SK-N-SH (cell line): ENCODE data around the gene CALCR. TPM values are rescaled to one million over a fixed set of nuclear protein-coding genes. Genes with fewer than 3 reads are reported as not detected.

ENCODE experiments used
- CTCF ChIA-PET: fragments of 300-600, 350-600 bp; formaldehyde crosslinking; extraction: SDS; loops from one replicate; lab custom pipeline; 2021; lab: Yijun Ruan, JAX
- POLR2A ChIA-PET: fragments of 350-600 bp; sonication (Branson Sonifier 250); formaldehyde crosslinking; extraction: SDS; loops from one replicate; lab custom pipeline; 2020; ENCODE audit warnings: antibody characterized with exemption, inconsistent platforms; lab: Yijun Ruan, JAX
- DNase-seq: peaks from one replicate; pipeline ENCODE4 v3.0.0; 2012
- H2AFZ ChIP-seq: fragments of 200-600 bp; sonication (generic); 2 replicates; pipeline ENCODE4 v1.8.1; 2016; ENCODE audit warnings: antibody characterized with exemption, mild to moderate bottlenecking, low read depth
- H3F3A ChIP-seq: fragments of 200-600 bp; sonication (generic); replicated peaks from 2 replicates; pipeline ENCODE3; 2016; ENCODE audit warnings: antibody characterized with exemption, mild to moderate bottlenecking; ENCODE audit not compliant: insufficient read depth
- H3K27ac ChIP-seq, 2 experiments: fragments of 200-500 bp in 1 of 2; fragments of 200-600 bp in 1 of 2; sonication (Bioruptor generic) in 1 of 2; sonication (generic), shearing (Covaris generic) in 1 of 2; 2 replicates each; pipeline versions ENCODE4 v1.5.1 to v1.6.1; 2014 to 2016; ENCODE audit warnings: low read depth in 2 of 2, inconsistent platforms in 1 of 2, low read length in 1 of 2, mild to moderate bottlenecking in 1 of 2, mixed read lengths in 1 of 2
- H3K27me3 ChIP-seq: fragments of 200-600 bp; sonication (generic), shearing (Covaris generic); 2 replicates; pipeline ENCODE4 v1.6.1; 2016; ENCODE audit warnings: mixed run types; ENCODE audit not compliant: insufficient read depth
- H3K36me3 ChIP-seq, 2 experiments: fragments of 200-500 bp in 1 of 2; fragments of 200-600 bp in 1 of 2; sonication (Bioruptor generic) in 1 of 2; sonication (generic) in 1 of 2; replicated peaks in 1 of 2; 2 replicates each; pipeline versions ENCODE3 to v1.5.1; 2014 to 2016; ENCODE audit warnings: low read length in 1 of 2, mild to moderate bottlenecking in 1 of 2; ENCODE audit not compliant: insufficient read depth in 2 of 2, control insufficient read depth in 1 of 2
- H3K4me1 ChIP-seq, 2 experiments: fragments of 200-500 bp in 1 of 2; fragments of 200-600 bp in 1 of 2; sonication (Bioruptor generic) in 1 of 2; sonication (generic), shearing (Covaris generic) in 1 of 2; 2 replicates each; pipeline versions ENCODE4 v1.5.1 to v1.6.1; 2014 to 2016; ENCODE audit warnings: low read depth in 1 of 2, low read length in 1 of 2, mixed run types in 1 of 2; ENCODE audit not compliant: insufficient read depth in 2 of 2, control insufficient read depth in 1 of 2
- H3K4me2 ChIP-seq: fragments of 200-600 bp; sonication (generic), shearing (Covaris generic); 2 replicates; pipeline ENCODE4 v1.6.1; 2017; ENCODE audit warnings: mixed run types
- H3K4me3 ChIP-seq, 2 experiments: fragments of 200-500 bp in 1 of 2; fragments of 200-600 bp in 1 of 2; sonication (Bioruptor generic) in 1 of 2; sonication (generic), shearing (Covaris generic) in 1 of 2; 2 replicates each; pipeline versions ENCODE4 v1.5.1 to v1.8.1; 2014 to 2016; ENCODE audit warnings: low read depth in 2 of 2, inconsistent platforms in 1 of 2, low read length in 1 of 2, mild to moderate bottlenecking in 1 of 2, mixed read lengths in 1 of 2, moderate library complexity in 1 of 2
- H3K79me2 ChIP-seq: fragments of 200-600 bp; sonication (generic); 2 replicates; pipeline ENCODE4 v1.8.1; 2017; ENCODE audit warnings: mild to moderate bottlenecking; ENCODE audit not compliant: insufficient read depth
- H3K9ac ChIP-seq: fragments of 200-600 bp; sonication (generic); 2 replicates; pipeline ENCODE4 v1.6.1; 2017; ENCODE audit warnings: mixed run types
- H3K9me2 ChIP-seq: fragments of 200-600 bp; sonication (generic); 2 replicates; pipeline ENCODE4 v1.6.1; 2017; ENCODE audit warnings: mixed run types
- H3K9me3 ChIP-seq: fragments of 200-600 bp; sonication (generic); 2 replicates; pipeline ENCODE4 v1.6.1; 2017; ENCODE audit warnings: mixed run types, mild to moderate bottlenecking, moderate library complexity
- H4K20me1 ChIP-seq: fragments of 200-600 bp; sonication (generic); 2 replicates; pipeline ENCODE4 v1.6.1; 2017; ENCODE audit warnings: mild to moderate bottlenecking, mixed run types; ENCODE audit not compliant: insufficient read depth
- ELF1 ChIP-seq: IDR thresholded peaks from 2 replicates; pipeline ENCODE4 v1.4.0; 2012
- EP300 ChIP-seq, 2 experiments: IDR thresholded peaks; 2 replicates each; pipeline versions ENCODE4 v1.4.0 to v1.6.1; 2012; ENCODE audit warnings: borderline replicate concordance in 1 of 2, low read depth in 1 of 2, low read length in 1 of 2
- FOSL2 ChIP-seq: IDR thresholded peaks from 2 replicates; pipeline ENCODE4 v1.4.0; 2012; ENCODE audit warnings: low read depth, mild to moderate bottlenecking, moderate library complexity, borderline replicate concordance
- FOXJ3 ChIP-seq: sonication (generic); formaldehyde crosslinking; IDR thresholded peaks from 2 replicates; pipeline ENCODE4 v1.5.1; 2020; ENCODE audit warnings: mild to moderate bottlenecking, missing genetic modification reagents
- GABPA ChIP-seq: IDR thresholded peaks from 2 replicates; pipeline ENCODE4 v1.4.0; 2012; ENCODE audit warnings: low read depth, mild to moderate bottlenecking
- MXI1 ChIP-seq: IDR thresholded peaks from 2 replicates; pipeline ENCODE4 v1.6.1; 2012; ENCODE audit warnings: mild to moderate bottlenecking, low read depth, low read length, improper control_type of control experiment
- NRF1 ChIP-seq: IDR thresholded peaks from 2 replicates; pipeline ENCODE4 v1.6.1; 2012; ENCODE audit warnings: low read depth, mild to moderate bottlenecking, low read length
- POLR2AphosphoS5 ChIP-seq: IDR thresholded peaks from 2 replicates; pipeline ENCODE4 v1.6.1; 2012; ENCODE audit warnings: low read depth, low read length
- REST ChIP-seq: IDR thresholded peaks from 2 replicates; pipeline ENCODE4 v1.6.1; 2012; ENCODE audit warnings: mild to moderate bottlenecking, low read depth, low read length, moderate library complexity
- RXRA ChIP-seq: IDR thresholded peaks from 2 replicates; pipeline ENCODE4 v1.4.0; 2012; ENCODE audit warnings: low read depth, mild to moderate bottlenecking, borderline replicate concordance
- SIN3A ChIP-seq: IDR thresholded peaks from 2 replicates; pipeline ENCODE4 v1.6.1; 2012; ENCODE audit warnings: low read depth, mild to moderate bottlenecking, low read length, moderate library complexity, borderline replicate concordance
- WGBS: methylation state at CpG from one replicate; pipeline ENCODE4 v1.1.6; 2017; ENCODE audit warnings: low lambda C conversion rate; 5-methylcytosine and 5-hydroxymethylcytosine counted together
- polyA plus RNA-seq, 3 experiments: library from polyadenylated mRNA; depleted of rRNA; stranded (reverse); fragments of >200 nt; gene quantifications; 2 replicates each; pipeline ENCODE4 v1.2.3, GENCODE V29; 2012
- TF ChIP-seq, protein P1 (sequence below): fragments of 150-350 bp; IDR thresholded peaks from 2 replicates; pipeline ENCODE4 v1.6.1; 2016; ENCODE audit warnings: mild to moderate bottlenecking, low read depth, low read length
- TF ChIP-seq, protein P2 (sequence below): IDR thresholded peaks from 2 replicates; pipeline ENCODE4; 2012

CALCR gene
- polyA plus RNA-seq, 1 of the 3 experiments (the other 2 are of a cell fraction) = 0.12 TPM

DNA sequence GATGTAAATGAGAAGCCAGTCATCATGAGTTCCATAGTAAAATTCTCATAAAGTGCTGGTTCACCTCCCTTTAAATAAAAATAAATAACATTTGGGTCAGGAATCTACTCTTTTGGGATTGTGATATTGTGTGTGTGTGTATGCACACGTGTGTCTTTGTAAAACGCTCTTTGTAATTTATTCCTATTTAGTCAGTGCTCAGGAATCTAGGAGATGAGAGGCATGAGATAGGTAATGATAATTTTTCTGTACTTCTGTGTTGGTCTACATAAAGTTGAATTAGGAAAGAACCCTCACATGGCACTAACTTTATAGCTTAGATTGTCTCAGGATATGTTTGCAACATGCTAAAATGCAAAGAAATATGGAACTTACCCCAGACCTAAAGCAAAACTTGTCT lies 4.9 kb upstream of the CALCR start:
- H2AFZ ChIP-seq = no peak overlapping the region
- H3K4me3 ChIP-seq = no peak overlapping the region
- H3K9me3 ChIP-seq = no peaks in the 10 kb centered on the region
- DNase-seq = no peak
- whole genome bisulfite sequencing = 52% methylated on average over 2 of the region's 2 CpGs
- no peak overlapping the region for H3K9ac ChIP-seq
- H3K36me3 ChIP-seq = no peaks in the 10 kb centered on the region
- H3K9me2 ChIP-seq = no peaks in the 10 kb centered on the region
- H3K4me1 ChIP-seq = peaks cover 0 to 8% of the 10 kb centered on the region in 2 experiments; a peak in 1 of 4 replicates
- no peaks in the 10 kb centered on the region for H3F3A ChIP-seq
- peaks cover 15% of the 10 kb centered on the region for H3K27me3 ChIP-seq
- no peak overlapping the region for H3K4me2 ChIP-seq
- TF ChIP-seq REST = no peak
- TF ChIP-seq RXRA = no peak
- TF ChIP-seq NRF1 = no peak
- TF ChIP-seq FOSL2 = no peak
- no peak for TF ChIP-seq EP300 (IDR thresholded peaks at IDR 0.05; ENCODE audit: borderline replicate concordance in 1 of 2, low read depth in 1 of 2, low read length in 1 of 2)
- TF ChIP-seq SIN3A = no peak
- TF ChIP-seq POLR2AphosphoS5 = no peak
- TF ChIP-seq, protein P1, sequence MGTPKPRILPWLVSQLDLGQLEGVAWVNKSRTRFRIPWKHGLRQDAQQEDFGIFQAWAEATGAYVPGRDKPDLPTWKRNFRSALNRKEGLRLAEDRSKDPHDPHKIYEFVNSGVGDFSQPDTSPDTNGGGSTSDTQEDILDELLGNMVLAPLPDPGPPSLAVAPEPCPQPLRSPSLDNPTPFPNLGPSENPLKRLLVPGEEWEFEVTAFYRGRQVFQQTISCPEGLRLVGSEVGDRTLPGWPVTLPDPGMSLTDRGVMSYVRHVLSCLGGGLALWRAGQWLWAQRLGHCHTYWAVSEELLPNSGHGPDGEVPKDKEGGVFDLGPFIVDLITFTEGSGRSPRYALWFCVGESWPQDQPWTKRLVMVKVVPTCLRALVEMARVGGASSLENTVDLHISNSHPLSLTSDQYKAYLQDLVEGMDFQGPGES = no peak
- TF ChIP-seq FOXJ3 (CRISPR knock-in tag) = no peak
- TF ChIP-seq, protein P2, sequence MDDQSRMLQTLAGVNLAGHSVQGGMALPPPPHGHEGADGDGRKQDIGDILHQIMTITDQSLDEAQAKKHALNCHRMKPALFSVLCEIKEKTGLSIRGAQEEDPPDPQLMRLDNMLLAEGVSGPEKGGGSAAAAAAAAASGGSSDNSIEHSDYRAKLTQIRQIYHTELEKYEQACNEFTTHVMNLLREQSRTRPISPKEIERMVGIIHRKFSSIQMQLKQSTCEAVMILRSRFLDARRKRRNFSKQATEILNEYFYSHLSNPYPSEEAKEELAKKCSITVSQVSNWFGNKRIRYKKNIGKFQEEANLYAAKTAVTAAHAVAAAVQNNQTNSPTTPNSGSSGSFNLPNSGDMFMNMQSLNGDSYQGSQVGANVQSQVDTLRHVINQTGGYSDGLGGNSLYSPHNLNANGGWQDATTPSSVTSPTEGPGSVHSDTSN = no peak
- CTCF ChIA-PET = interaction anchor here (1.4 to 1.9 kb wide), 3 partner anchors 8 to 333 kb away, joined by 3 to 10 read pairs (median 5); no protein-coding TSS in a partner anchor
- H3K79me2 ChIP-seq = no peaks in the 10 kb centered on the region
- no peak overlapping the region for H3K27ac ChIP-seq
- H4K20me1 ChIP-seq = no peaks in the 10 kb centered on the region
- POLR2A ChIA-PET = no interaction called here

- no peak for TF ChIP-seq ELF1
- TF ChIP-seq GABPA = no peak
- no peak for TF ChIP-seq MXI1
- WGBS = 19% methylated on average over 4 of the region's 4 CpGs
- ChIA-PET POLR2A (no interaction called here), CTCF (interaction anchor here (0.6 to 3.1 kb wide), 5 partner anchors 27 to 334 kb away, joined by 3 to 11 read pairs (median 3); no protein-coding TSS in a partner anchor)
- H3K27ac ChIP-seq = no peak overlapping the region
- no peaks in the 10 kb centered on the region for H3K9me3 ChIP-seq
- no peaks in the 10 kb centered on the region for H3K9me2 ChIP-seq
- H3K79me2 ChIP-seq = no peaks in the 10 kb centered on the region
- H2AFZ ChIP-seq = no peak overlapping the region
- no peak for DNase-seq
- no peaks in the 10 kb centered on the region for H3K36me3 ChIP-seq
- no peak overlapping the region for H3K4me3 ChIP-seq
- no peaks in the 10 kb centered on the region for H4K20me1 ChIP-seq
- no peak overlapping the region for H3K4me2 ChIP-seq
- no peak overlapping the region for H3K9ac ChIP-seq
- peaks cover 22% of the 10 kb centered on the region for H3K27me3 ChIP-seq
- H3K4me1 ChIP-seq = peaks cover 0 to 12% of the 10 kb centered on the region in 2 experiments; a peak in 1 of 4 replicates
- no peaks in the 10 kb centered on the region for H3F3A ChIP-seq
Observed at GRCh38 chr7:93578762-93579161, 4.2 kb upstream of the CALCR start.
